LNCAP (cell line): Measurements from ENCODE around the gene DERL2.

Experiments
- CTCF ChIP-seq: fragments of 450-650 bp; IDR thresholded peaks from 2 replicates; pipeline ENCODE4 v1.5.1; 2017; ENCODE audit warnings: mild to moderate bottlenecking

Gene DERL2

GRCh38 chr17:5485270-5486205 lies at the start of gene DERL2:
TSS of gene DERL2 (minus strand) at chr17:5486178. CDS start at chr17:5486161, 17 bp downstream.
- no peak for TF ChIP-seq CTCF

- no peak for TF ChIP-seq CTCF
These were observed 49.5 kb upstream of the DERL2 start for GRCh38 chr17:5535436-5535835.

DNA sequence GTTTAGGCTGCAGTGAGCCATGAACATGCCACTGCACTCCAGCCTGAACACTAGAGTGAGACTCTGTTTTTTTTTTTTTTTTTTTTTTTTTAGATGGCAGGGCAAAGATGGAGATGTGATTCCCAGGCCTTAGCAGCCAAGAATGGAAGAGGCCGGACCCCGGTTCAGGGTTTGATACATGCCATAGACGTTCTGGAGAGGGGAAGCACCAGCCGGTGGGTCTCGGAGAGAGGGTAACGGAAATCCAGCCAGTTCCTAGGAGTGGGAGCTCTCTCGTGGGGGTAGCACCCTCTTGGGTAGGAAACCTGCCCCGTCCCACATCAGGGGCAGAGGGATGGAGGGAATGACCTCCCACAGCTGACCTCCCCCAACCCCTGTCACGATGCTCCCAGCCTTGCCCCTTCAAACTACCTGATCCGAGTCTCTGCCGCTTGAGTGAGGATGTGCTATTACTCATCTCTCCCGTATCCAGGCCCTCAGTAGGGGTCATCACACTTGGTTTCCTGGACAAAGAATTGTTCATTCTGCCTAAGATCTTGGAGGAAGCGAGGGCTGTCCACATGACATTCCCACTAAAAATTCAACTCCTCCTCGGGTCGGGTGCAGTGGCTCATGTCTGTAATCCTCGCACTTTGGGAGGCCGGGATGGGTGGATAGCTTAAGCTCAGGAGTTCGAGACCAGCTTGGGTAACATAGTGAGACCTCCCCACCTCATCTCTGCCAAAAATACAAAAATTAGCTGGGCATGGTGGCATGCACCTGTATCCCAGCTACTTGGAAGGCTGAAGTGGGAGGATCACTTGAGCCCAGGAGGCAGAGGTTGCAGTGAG lies 47.7 kb upstream of the DERL2 start:
- TF ChIP-seq CTCF = no peak

GRCh38 chr17:5532581-5532980 lies 46.6 kb upstream of the DERL2 start:
- no peak for TF ChIP-seq CTCF

GRCh38 chr17:5531085-5531418 lies 45.1 kb upstream of the DERL2 start:
- TF ChIP-seq CTCF = no peak

- TF ChIP-seq CTCF = no peak
These were observed 44.5 kb upstream of the DERL2 start for GRCh38 chr17:5530265-5531084.

DNA sequence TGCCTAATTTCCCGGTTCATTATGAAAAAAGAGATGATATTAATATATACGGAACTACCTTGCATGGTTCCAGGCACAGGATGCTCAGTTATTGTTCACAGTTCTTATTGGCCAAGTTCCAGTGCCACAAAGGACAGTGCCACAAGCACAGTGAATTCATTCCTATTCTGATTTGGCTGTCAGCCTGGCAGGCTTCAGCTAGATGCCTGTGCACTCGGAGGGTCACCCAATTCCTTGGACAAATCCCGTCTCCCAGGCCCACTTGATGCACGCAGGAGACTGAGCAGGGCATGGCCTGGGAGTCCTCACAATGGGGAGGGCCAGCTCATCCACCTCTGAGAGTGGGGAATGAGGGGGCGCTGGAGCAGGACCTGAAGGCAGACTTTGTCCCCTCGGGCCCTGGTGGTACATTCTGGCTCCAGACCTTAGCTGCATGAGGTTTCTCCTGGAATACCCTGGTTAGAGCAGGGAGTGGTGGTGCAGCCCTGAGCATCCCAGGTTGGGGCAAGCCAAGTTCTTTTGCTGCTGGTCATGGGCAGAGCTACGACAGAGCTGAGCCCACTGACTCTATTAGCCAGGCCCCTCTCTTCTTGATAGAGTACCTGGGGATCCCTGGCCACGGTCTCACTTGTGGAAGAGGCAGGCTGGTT lies 41.7 kb upstream of the DERL2 start:
- TF ChIP-seq CTCF = no peak
